H1 (cell line): Measurements from ENCODE around the gene PLVAP. TPM values are rescaled to one million over a fixed set of nuclear protein-coding genes. Genes with fewer than 3 reads are reported as not detected.

Experiments used
- CBX8 ChIP-seq: fragments of 300-800, 300-1000 bp; sonication (generic); IDR thresholded peaks from 2 replicates; pipeline ENCODE4 v1.7.1; 2016; ENCODE audit warnings: low read depth, low read length, borderline replicate concordance
- CHD2 ChIP-seq: IDR thresholded peaks from 2 replicates; pipeline ENCODE4 v1.6.1; 2012; ENCODE audit warnings: low read length, improper control_type of control experiment
- GTF2F1 ChIP-seq: IDR thresholded peaks from 2 replicates; pipeline ENCODE4 v1.6.1; 2012; ENCODE audit warnings: low read depth, low read length, improper control_type of control experiment, borderline replicate concordance
- HDAC6 ChIP-seq: IDR thresholded peaks from one replicate; pipeline ENCODE4 v1.7.1; 2012; ENCODE audit warnings: low read depth, mild to moderate bottlenecking, inconsistent platforms, low read length, moderate library complexity
- POU5F1 ChIP-seq: IDR thresholded peaks from 2 replicates; pipeline ENCODE4 v1.6.1; 2011; ENCODE audit warnings: low read depth, mild to moderate bottlenecking, low read length, moderate library complexity
- RXRA ChIP-seq: IDR thresholded peaks from 2 replicates; pipeline ENCODE4 v1.6.1; 2011; ENCODE audit warnings: low read depth, mild to moderate bottlenecking, low read length, moderate library complexity; ENCODE audit not compliant: insufficient read depth
- SP4 ChIP-seq: IDR thresholded peaks from 2 replicates; pipeline ENCODE4 v1.6.1; 2012; ENCODE audit warnings: low read length, inconsistent platforms
- TCF12 ChIP-seq: IDR thresholded peaks from 2 replicates; pipeline ENCODE4 v1.6.1; 2011; ENCODE audit warnings: low read depth, mild to moderate bottlenecking, low read length
- polyA plus RNA-seq, 7 experiments: library from polyadenylated mRNA; depleted of rRNA in 3 of 7; stranded (reverse) in 5 of 7; unstranded in 2 of 7; fragments of >200 nt in 5 of 7; fragments of 200-250 nt in 2 of 7; gene quantifications; 1 replicate in 5 of 7; 2 replicates in 1 of 7; 4 replicates in 1 of 7; pipeline versions ENCODE4 v1.2.1 to v1.2.3, GENCODE V29; 2011 to 2013; ENCODE audit warnings: missing spikeins in 2 of 7, mixed read lengths in 2 of 7
- total RNA-seq: library from RNA; stranded (reverse); fragmentation: NEBNext Ultra II Directional; extraction: Animal tissue kit (Norgen Biotek cat#: 25700); gene quantifications from 2 replicates; pipeline ENCODE4 v1.2.1, GENCODE V29; 2021

The PLVAP gene
- total and polyA plus RNA-seq, 2 of the 8 experiments (the other 6 are each of a cell fraction or from before 2014, with no cell fraction given): 0.32 TPM; not detected in 1

- TF ChIP-seq RXRA: no peak
- no peak for TF ChIP-seq CBX8
- no peak for TF ChIP-seq TCF12
- no peak for TF ChIP-seq CHD2
- no peak for TF ChIP-seq GTF2F1
- TF ChIP-seq POU5F1: no peak
- TF ChIP-seq SP4: no peak
- TF ChIP-seq HDAC6: no peak
- TF ChIP-seq, all 59 proteins: peak for 0
Measured at GRCh38 chr19:17391371-17392151, 14.4 kb upstream of the PLVAP start (continued).
